K562 (cell line): Measurements from ENCODE around the gene AP1M1. TPM values are rescaled to one million over a fixed set of nuclear protein-coding genes. Genes with fewer than 3 reads are reported as not detected.

Experiments used
- ATAC-seq: fragments of 200-7000 bp; cut with Tn5 transposase; 3 replicates; pipeline ENCODE4 v1.9.1; 2020; ENCODE audit warnings: moderate library complexity
- BruUV-seq: library from RNA; stranded (reverse); fragments of 400-500 nt; replicated peaks from 2 replicates; lab custom pipeline; 2021; lab: Mats Ljungman, UMichigan
- CTCF ChIA-PET: fragments of 300-600 bp; formaldehyde crosslinking; extraction: SDS; loops from one replicate; lab custom pipeline; 2021; ENCODE audit warnings: low intra/inter-chr PET ratio; lab: Yijun Ruan, JAX
- POLR2A ChIA-PET: fragments of 300-600, 350-650 bp; sonication (Branson Sonifier 250); formaldehyde crosslinking; extraction: SDS; loops from one replicate; lab custom pipeline; 2021; ENCODE audit warnings: antibody characterized with exemption, inconsistent platforms; lab: Yijun Ruan, JAX
- DNase-seq, 4 experiments: peaks; one replicate each; pipeline versions ENCODE4 v3.0.0 to v3.0.0-alpha.2; 2011 to 2018; ENCODE audit warnings: low spot score in 3 of 4, mixed read lengths in 3 of 4; ENCODE audit errors: extremely low read depth in 1 of 4
- FAIRE-seq: peaks from 2 replicates; lab custom pipeline; 2011; peaks lifted over from hg19 to GRCh38; lab: Jason Lieb, UNC
- H2AFZ ChIP-seq: 2 replicates; pipeline ENCODE4 v1.6.0; 2011; ENCODE audit warnings: low read depth, low read length, control low read depth, inconsistent platforms
- H3K27ac ChIP-seq: fragments of 200-600 bp; 3 replicates; pipeline ENCODE4 v1.8.0; 2011; ENCODE audit warnings: low read depth, mild to moderate bottlenecking, control low read depth, inconsistent platforms, low read length, moderate library complexity, mixed read lengths; ENCODE audit errors: extremely low read depth
- H3K27me3 ChIP-seq, 2 experiments: fragments of 300-600 bp in 1 of 2; 2 replicates in 1 of 2; 3 replicates in 1 of 2; pipeline versions ENCODE4 v1.6.0 to v1.8.0; 2011; ENCODE audit warnings: inconsistent platforms in 2 of 2, low read length in 2 of 2, mild to moderate bottlenecking in 1 of 2, mixed read lengths in 1 of 2, moderate library complexity in 1 of 2; ENCODE audit not compliant: control insufficient read depth in 2 of 2, insufficient read depth in 2 of 2
- H3K36me3 ChIP-seq: fragments of 300-600 bp; 3 replicates; pipeline ENCODE4 v1.8.0; 2011; ENCODE audit warnings: mild to moderate bottlenecking, low read length, inconsistent platforms; ENCODE audit not compliant: control insufficient read depth, insufficient read depth
- H3K4me1 ChIP-seq, 2 experiments: fragments of 200-600 bp in 1 of 2; replicated peaks in 1 of 2; 2 replicates in 1 of 2; 3 replicates in 1 of 2; pipeline versions ENCODE4 v1.5.1 to v1.8.0; 2011; ENCODE audit warnings: inconsistent platforms in 2 of 2, low read length in 2 of 2, mild to moderate bottlenecking in 1 of 2, mixed read lengths in 1 of 2, moderate library complexity in 1 of 2; ENCODE audit not compliant: control insufficient read depth in 2 of 2, insufficient read depth in 2 of 2
- H3K4me2 ChIP-seq: 2 replicates; pipeline ENCODE4 v1.6.1; 2011; ENCODE audit warnings: low read length, control low read depth, inconsistent platforms, mixed read lengths; ENCODE audit not compliant: insufficient read depth
- H3K4me3 ChIP-seq: fragments of 200-600 bp; sonication (generic), shearing (Covaris generic); 2 replicates; pipeline ENCODE4 v1.5.1; 2016; ENCODE audit warnings: control low read depth, inconsistent platforms
- H3K79me2 ChIP-seq: fragments of 200-600 bp; 3 replicates; pipeline ENCODE4 v1.8.0; 2011; ENCODE audit warnings: low read length, inconsistent platforms; ENCODE audit not compliant: control insufficient read depth, insufficient read depth
- H3K9ac ChIP-seq, 2 experiments: 2 replicates each; pipeline versions ENCODE4 v1.6.0 to v1.6.1; 2011; ENCODE audit warnings: low read depth in 2 of 2, low read length in 2 of 2, control low read depth in 1 of 2, inconsistent platforms in 1 of 2, mild to moderate bottlenecking in 1 of 2, mixed read lengths in 1 of 2; ENCODE audit not compliant: insufficient read depth in 1 of 2
- H3K9me1 ChIP-seq: one replicate; pipeline ENCODE4 v1.6.0; 2011; ENCODE audit warnings: inconsistent platforms, mild to moderate bottlenecking, low read length, moderate library complexity; ENCODE audit not compliant: control insufficient read depth, insufficient read depth
- H3K9me3 ChIP-seq: replicated peaks from 2 replicates; pipeline ENCODE4 v1.5.1; 2011; ENCODE audit warnings: low read depth, low read length, inconsistent platforms; ENCODE audit not compliant: control insufficient read depth, insufficient read depth
- H4K20me1 ChIP-seq: replicated peaks from 2 replicates; pipeline ENCODE4 v1.6.1; 2011; ENCODE audit warnings: low read length, inconsistent platforms, mixed read lengths; ENCODE audit not compliant: control insufficient read depth, insufficient read depth
- ARID1B ChIP-seq: fragments of 450-650 bp; IDR thresholded peaks from 2 replicates; pipeline ENCODE4 v1.6.1; 2016; ENCODE audit warnings: antibody characterized with exemption, mild to moderate bottlenecking, inconsistent platforms
- BACH1 ChIP-seq: fragments of 200-800 bp; sonication (Bioruptor generic); IDR thresholded peaks from 2 replicates; pipeline ENCODE4 v1.6.1; 2016; ENCODE audit warnings: missing genetic modification characterization, missing compliant biosample characterization
- ELK1 ChIP-seq: sonication (generic); formaldehyde crosslinking; IDR thresholded peaks from 2 replicates; pipeline ENCODE4 v1.8.1; 2022; ENCODE audit warnings: missing genetic modification reagents
- HBP1 ChIP-seq: fragments of 450-650 bp; formaldehyde crosslinking; IDR thresholded peaks from 2 replicates; pipeline ENCODE4 v1.4.0; 2022; ENCODE audit warnings: missing genetic modification characterization
- HDGF ChIP-seq: fragments of 450-650 bp; IDR thresholded peaks from 2 replicates; pipeline ENCODE4 v1.6.1; 2016
- HMBOX1 ChIP-seq: sonication (generic); IDR thresholded peaks from 2 replicates; pipeline ENCODE4 v1.6.1; 2016
- KAT2B ChIP-seq: IDR thresholded peaks from one replicate; pipeline ENCODE4 v1.6.1; 2012; ENCODE audit warnings: low read depth, mild to moderate bottlenecking, control low read depth, inconsistent platforms, low read length, moderate library complexity
- KDM1A ChIP-seq, 2 experiments: fragments of 450-650 bp; IDR thresholded peaks; 2 replicates each; pipeline ENCODE4 v1.6.1; 2016; ENCODE audit warnings: mild to moderate bottlenecking in 2 of 2
- LARP7 ChIP-seq: fragments of 450-650 bp; IDR thresholded peaks from 2 replicates; pipeline ENCODE4 v1.6.1; 2016
- MAFG ChIP-seq: fragments of 450-650 bp; conservative IDR thresholded peaks from 2 replicates; pipeline ENCODE4 v1.6.1; 2016; ENCODE audit warnings: missing genetic modification characterization, missing compliant biosample characterization
- MEF2A ChIP-seq: IDR thresholded peaks from 2 replicates; pipeline ENCODE4 v1.6.1; 2011; ENCODE audit warnings: low read depth, mild to moderate bottlenecking, low read length, moderate library complexity; ENCODE audit not compliant: control insufficient read depth
- NCOA4 ChIP-seq: fragments of 450-650 bp; IDR thresholded peaks from 2 replicates; pipeline ENCODE4 v1.6.1; 2018; ENCODE audit warnings: mild to moderate bottlenecking; ENCODE audit not compliant: partially characterized antibody
- NR2C2 ChIP-seq, 2 experiments: fragments of 200-800 bp in 1 of 2; sonication (Bioruptor generic) in 1 of 2; sonication (generic) in 1 of 2; formaldehyde crosslinking in 1 of 2; IDR thresholded peaks; 2 replicates each; pipeline versions ENCODE4 v1.6.1 to v1.8.0; 2016 to 2022; ENCODE audit warnings: mild to moderate bottlenecking in 1 of 2, missing compliant biosample characterization in 1 of 2, missing genetic modification characterization in 1 of 2, missing genetic modification reagents in 1 of 2
- THRB ChIP-seq: fragments of 450-650 bp; formaldehyde crosslinking; conservative IDR thresholded peaks from 2 replicates; pipeline ENCODE4 v1.4.0; 2022; ENCODE audit warnings: mild to moderate bottlenecking, missing genetic modification characterization
- TRIM24 ChIP-seq, 2 experiments: fragments of 450-650 bp; IDR thresholded peaks; 2 replicates each; pipeline ENCODE4 v1.6.1; 2016
- ZNF146 ChIP-seq: IDR thresholded peaks from one replicate; pipeline ENCODE4 v1.6.1; 2018; ENCODE audit warnings: missing compliant biosample characterization; ENCODE audit not compliant: unreplicated experiment
- WGBS: fragments of 100-300 bp; shearing (Covaris generic); methylation state at CpG from one replicate; pipeline ENCODE4 v1.1.6; 2016; ENCODE audit warnings: low coverage, mixed read lengths; ENCODE audit not compliant: insufficient coverage; ENCODE audit errors: missing lambda C conversion rate; 5-methylcytosine and 5-hydroxymethylcytosine counted together
- in situ Hi-C: fragments of 300-500 bp; cut with MboI; formaldehyde crosslinking; loops from 4 replicates; pipeline ENCODE4 v1.15.0; 2018; ENCODE audit warnings: inconsistent platforms, mixed read lengths
- intact Hi-C: fragments of 100-400 bp; cut with micrococcal nuclease; formaldehyde crosslinking; loops from 2 replicates; pipeline ENCODE4 v1.14.2; 2022
- polyA plus RNA-seq, 8 experiments: library from polyadenylated mRNA; depleted of rRNA in 4 of 8; stranded (reverse) in 5 of 8; unstranded in 3 of 8; fragments of >200 nt; fragmentation: Nextera tagmentation in 2 of 8; fragmentation: Illumina TruSeq in 1 of 8; extraction: Ambion mirVana in 2 of 8; extraction: Trizol in 1 of 8; gene quantifications; 2 replicates each; pipeline versions ENCODE4 v1.2.1 to v1.2.3, GENCODE V29; 2011 to 2014; ENCODE audit warnings: inconsistent platforms in 1 of 8, missing spikeins in 1 of 8
- total RNA-seq, 7 experiments: library from RNA; depleted of rRNA in 6 of 7; stranded (reverse); fragments of >200 nt in 6 of 7; fragmentation: Illumina TruSeq in 2 of 7; extraction: Trizol in 2 of 7; gene quantifications; 2 replicates each; pipeline versions ENCODE4 v1.2.1 to v1.2.3, GENCODE V29; 2011 to 2021; ENCODE audit warnings: low replicate concordance in 1 of 7

The AP1M1 gene
- total and polyA plus RNA-seq, 9 of the 15 experiments (the other 6 are each of a cell fraction or from before 2014, with no cell fraction given) = 0.87 to 56.2 (median 29.1) TPM

GRCh38 chr19:16252459-16253205 is 54.9 kb downstream of the AP1M1 start (continued):
- TF ChIP-seq BACH1 (tag) (no peak), NCOA4 (peak; percentile 19), ELK1 (CRISPR knock-in tag) (no peak), HDGF (no peak)

- ChIA-PET CTCF (no interaction called here), POLR2A (no interaction called here)
- no peak overlapping the region for H2AFZ ChIP-seq
- no peak overlapping the region for H3K9ac ChIP-seq
- 46% methylated on average over 6 of the region's 6 CpGs for WGBS
- H3K4me1 ChIP-seq = peaks cover 21 to 24% of the 10 kb centered on the region in 2 experiments
- intact Hi-C loops (no loop called here), in situ Hi-C loops (no loop called here)
- DNase-seq (no peak), ATAC-seq (no peak), FAIRE-seq (peak; percentile 65)
- no peaks in the 10 kb centered on the region for H3K9me1 ChIP-seq
- H3K4me3 ChIP-seq = no peak overlapping the region
- H3K9me3 ChIP-seq = no peaks in the 10 kb centered on the region
- BruUV-seq = no TSS peak
- H3K79me2 ChIP-seq = no peaks in the 10 kb centered on the region
- H3K27me3 ChIP-seq = no peaks in the 10 kb centered on the region
- no peaks in the 10 kb centered on the region for H3K36me3 ChIP-seq
- H4K20me1 ChIP-seq = no peaks in the 10 kb centered on the region
- no peak overlapping the region for H3K4me2 ChIP-seq
- H3K27ac ChIP-seq = no peak overlapping the region
- 0 out of 2 replicates have a peak, but pooled peaks have one; percentile 9 for TF ChIP-seq HBP1 (CRISPR knock-in tag)
- no peak for TF ChIP-seq KAT2B
- peak; percentile 76; the same call in 1 of the 2 replicates for TF ChIP-seq LARP7
- TF ChIP-seq NR2C2 (CRISPR knock-in tag; IDR thresholded peaks at IDR 0.05) = no peak
- TF ChIP-seq NR2C2 (tag; IDR thresholded peaks at IDR 0.05) = no peak
- TF ChIP-seq TRIM24 (IDR thresholded peaks at IDR 0.05) = peak in 1 of 2 experiments; percentile 17; a peak in 1 of 4 replicates
- TF ChIP-seq ARID1B = 0 out of 2 replicates have a peak, but pooled peaks have one; percentile 6
- TF ChIP-seq KDM1A (IDR thresholded peaks at IDR 0.05) = peak; percentile 60 to 84
- TF ChIP-seq ZNF146 = peak; percentile 100
- TF ChIP-seq THRB (CRISPR knock-in tag) = 0 out of 2 replicates have a peak, but pooled peaks have one; percentile 10
- TF ChIP-seq MEF2A = no peak
- no peak for TF ChIP-seq HMBOX1
- TF ChIP-seq MAFG = no peak
Observed at GRCh38 chr19:16254851-16255408, 57.2 kb downstream of the AP1M1 start.
